Measurements from ENCODE around the gene CAPN9.

DNA sequence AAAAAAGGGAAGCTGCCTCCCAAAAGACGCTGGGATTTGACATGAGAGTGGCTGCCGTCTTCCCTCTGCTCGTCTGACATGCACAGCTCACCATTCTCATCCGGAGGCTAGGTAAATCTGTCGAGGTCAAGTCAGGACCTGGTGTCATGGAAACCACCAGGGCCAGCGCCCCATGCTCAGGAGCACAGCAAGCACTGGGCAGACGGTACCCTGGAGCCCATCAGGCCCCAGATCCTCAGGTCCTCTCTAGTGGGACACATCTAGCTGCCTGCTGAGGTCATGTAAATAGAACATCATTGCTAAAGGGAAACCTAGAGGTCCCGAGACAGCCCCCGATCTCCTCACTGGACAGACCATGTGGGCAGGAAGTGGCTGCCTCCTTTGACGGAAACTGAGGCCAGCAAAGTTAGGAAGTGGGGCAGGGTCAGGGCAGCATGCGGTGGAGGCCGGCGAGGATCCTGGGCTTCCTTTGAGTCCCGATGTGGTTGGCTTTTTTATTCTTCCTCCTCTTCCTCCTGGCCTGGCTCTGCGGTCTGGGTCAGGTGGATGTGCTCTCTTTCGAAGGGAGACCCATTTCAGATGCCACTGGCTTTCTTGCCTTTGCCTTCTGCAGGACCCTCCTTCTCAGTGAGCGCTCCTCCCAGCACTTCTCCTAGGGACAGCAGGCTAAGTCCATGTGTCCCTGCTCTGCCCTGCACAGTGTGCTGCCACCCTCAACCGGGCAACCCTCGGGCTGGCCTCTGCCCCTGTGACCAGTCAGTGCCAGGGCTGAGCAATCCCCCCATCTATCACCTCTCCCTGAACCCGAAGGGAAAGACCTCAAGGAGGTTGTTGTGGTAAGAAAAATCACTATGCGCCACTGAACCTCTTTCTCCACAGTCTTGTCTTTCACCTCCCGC lies 39.2 kb upstream of the CAPN9 start:
- TF ChIP-seq CTCF (IDR thresholded peaks at IDR 0.05; ENCODE audit: poor library complexity) (no peak), EZH2phosphoT487 (IDR thresholded peaks at IDR 0.05; ENCODE audit: low read depth, severe bottlenecking, unreplicated experiment) (no peak)

Measured in hepatocyte (in vitro differentiated cells).